PFSK-1 (cell line): ENCODE results near the gene ENO1.

Source experiments
- FOXP2 ChIP-seq: optimal IDR thresholded peaks from 2 replicates; pipeline ENCODE3; 2011; ENCODE audit warnings: borderline replicate concordance, control low read depth, inconsistent platforms; ENCODE audit not compliant: insufficient read depth; ENCODE audit errors: extremely low read length, extremely low read depth
- POLR2AphosphoS5 ChIP-seq: IDR thresholded peaks from 2 replicates; pipeline ENCODE4 v1.6.1; 2012; ENCODE audit warnings: low read depth, mild to moderate bottlenecking, control low read depth, low read length, moderate library complexity
- SIN3A ChIP-seq: IDR thresholded peaks from 2 replicates; pipeline ENCODE4 v1.6.1; 2012; ENCODE audit warnings: mild to moderate bottlenecking, low read length, moderate library complexity, borderline replicate concordance; ENCODE audit not compliant: insufficient read depth
- TAF1 ChIP-seq: IDR thresholded peaks from 2 replicates; pipeline ENCODE4 v1.6.1; 2012; ENCODE audit warnings: low read length, control low read depth, borderline replicate concordance; ENCODE audit not compliant: insufficient read depth
- TF ChIP-seq, protein P1 (sequence below), 2 experiments: IDR thresholded peaks; 2 replicates each; pipeline versions ENCODE4 v1.6.1 to v1.8.0; 2011 to 2012; ENCODE audit warnings: low read depth in 2 of 2, low read length in 2 of 2, control low read depth in 1 of 2, inconsistent platforms in 1 of 2, mild to moderate bottlenecking in 1 of 2, moderate library complexity in 1 of 2; ENCODE audit not compliant: insufficient read depth in 1 of 2

Gene ENO1

DNA sequence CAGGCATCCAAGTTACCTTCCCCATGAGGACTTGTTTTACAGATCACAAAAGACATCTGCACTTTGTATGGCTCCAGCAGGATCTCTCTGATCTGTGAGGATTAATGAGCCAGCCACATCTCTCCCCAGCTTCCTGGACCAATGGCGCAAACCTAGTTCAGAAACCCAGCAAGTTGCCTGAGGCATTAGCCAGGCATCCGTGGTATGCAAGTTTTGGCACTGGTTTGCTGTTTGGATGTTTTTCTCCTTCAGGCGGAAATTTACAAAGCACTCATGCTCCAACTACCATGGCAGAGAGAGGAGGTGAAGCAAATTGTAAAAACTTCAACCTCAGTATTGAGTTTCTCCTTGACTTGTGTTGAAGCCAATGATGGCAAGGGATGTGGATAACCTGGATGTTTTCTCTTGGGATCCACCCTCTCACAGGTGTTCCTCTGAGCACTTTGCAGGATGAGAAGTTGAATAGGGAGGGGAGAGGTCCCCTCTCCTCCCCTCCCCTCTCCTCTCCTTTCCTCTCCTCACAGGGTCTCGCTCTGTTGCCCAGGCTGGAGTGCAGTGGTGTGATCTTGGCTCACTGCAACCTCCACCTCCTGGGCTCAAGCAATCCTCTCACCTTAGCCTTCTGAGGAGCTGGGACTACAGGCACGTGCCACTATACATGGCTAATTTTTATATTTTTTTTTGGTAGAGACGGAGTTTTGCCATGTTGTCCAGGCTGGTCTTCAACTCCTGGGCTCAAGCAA, 25.6 kb upstream of the ENO1 start:
- TF ChIP-seq POLR2AphosphoS5: no peak
- no peak for TF ChIP-seq FOXP2
- no peak for TF ChIP-seq TAF1

DNA sequence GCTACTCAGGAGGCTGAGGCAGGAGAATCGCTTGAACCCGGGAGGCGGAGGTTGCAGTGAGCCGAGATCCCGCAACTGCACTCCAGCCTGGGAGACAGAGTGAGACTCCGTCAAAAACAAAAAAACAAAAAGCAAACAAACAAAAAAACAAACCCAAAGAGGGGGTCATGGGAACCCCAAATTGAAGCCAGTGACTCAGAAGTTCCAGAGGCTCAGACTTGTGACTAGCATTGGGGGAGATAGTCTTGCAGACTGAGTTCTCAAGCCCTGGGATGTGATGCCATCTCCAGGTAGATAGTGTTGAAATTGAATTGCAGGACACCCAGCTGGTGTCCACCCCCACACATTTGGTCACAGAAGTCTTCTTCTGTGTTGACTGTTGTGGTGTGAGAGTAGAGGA, 24.9 kb upstream of the ENO1 start:
- TF ChIP-seq FOXP2 (no peak), POLR2AphosphoS5 (no peak), SIN3A (no peak), TAF1 (no peak)
- TF ChIP-seq, protein P1, sequence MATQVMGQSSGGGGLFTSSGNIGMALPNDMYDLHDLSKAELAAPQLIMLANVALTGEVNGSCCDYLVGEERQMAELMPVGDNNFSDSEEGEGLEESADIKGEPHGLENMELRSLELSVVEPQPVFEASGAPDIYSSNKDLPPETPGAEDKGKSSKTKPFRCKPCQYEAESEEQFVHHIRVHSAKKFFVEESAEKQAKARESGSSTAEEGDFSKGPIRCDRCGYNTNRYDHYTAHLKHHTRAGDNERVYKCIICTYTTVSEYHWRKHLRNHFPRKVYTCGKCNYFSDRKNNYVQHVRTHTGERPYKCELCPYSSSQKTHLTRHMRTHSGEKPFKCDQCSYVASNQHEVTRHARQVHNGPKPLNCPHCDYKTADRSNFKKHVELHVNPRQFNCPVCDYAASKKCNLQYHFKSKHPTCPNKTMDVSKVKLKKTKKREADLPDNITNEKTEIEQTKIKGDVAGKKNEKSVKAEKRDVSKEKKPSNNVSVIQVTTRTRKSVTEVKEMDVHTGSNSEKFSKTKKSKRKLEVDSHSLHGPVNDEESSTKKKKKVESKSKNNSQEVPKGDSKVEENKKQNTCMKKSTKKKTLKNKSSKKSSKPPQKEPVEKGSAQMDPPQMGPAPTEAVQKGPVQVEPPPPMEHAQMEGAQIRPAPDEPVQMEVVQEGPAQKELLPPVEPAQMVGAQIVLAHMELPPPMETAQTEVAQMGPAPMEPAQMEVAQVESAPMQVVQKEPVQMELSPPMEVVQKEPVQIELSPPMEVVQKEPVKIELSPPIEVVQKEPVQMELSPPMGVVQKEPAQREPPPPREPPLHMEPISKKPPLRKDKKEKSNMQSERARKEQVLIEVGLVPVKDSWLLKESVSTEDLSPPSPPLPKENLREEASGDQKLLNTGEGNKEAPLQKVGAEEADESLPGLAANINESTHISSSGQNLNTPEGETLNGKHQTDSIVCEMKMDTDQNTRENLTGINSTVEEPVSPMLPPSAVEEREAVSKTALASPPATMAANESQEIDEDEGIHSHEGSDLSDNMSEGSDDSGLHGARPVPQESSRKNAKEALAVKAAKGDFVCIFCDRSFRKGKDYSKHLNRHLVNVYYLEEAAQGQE (IDR thresholded peaks at IDR 0.05; ENCODE audit: insufficient read depth in 1 of 2, low read depth in 2 of 2, low read length in 2 of 2): no peak

DNA sequence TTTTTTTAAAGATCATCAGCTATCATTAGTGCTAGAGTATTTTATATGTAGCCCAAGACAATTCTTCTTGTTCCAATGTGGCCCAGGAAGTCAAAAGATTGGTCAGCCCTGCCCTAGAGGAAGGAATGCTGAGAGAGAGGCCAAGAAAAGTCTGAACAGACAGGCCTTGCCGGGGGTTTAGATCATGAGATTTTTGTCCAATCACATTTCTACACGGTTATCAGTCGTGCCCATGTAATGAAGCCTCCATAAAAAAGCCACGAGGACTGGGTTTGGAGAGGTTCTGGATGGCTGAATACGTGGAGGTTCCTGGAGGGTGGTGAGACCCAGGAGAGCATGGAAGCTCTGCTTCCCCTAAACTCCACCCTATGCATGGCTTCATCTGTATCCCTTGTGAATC, 24.3 kb upstream of the ENO1 start:
- TF ChIP-seq POLR2AphosphoS5 (no peak), FOXP2 (no peak), SIN3A (no peak)
- TF ChIP-seq, protein P1 (IDR thresholded peaks at IDR 0.05; ENCODE audit: insufficient read depth in 1 of 2, low read depth in 2 of 2, low read length in 2 of 2): no peak

DNA sequence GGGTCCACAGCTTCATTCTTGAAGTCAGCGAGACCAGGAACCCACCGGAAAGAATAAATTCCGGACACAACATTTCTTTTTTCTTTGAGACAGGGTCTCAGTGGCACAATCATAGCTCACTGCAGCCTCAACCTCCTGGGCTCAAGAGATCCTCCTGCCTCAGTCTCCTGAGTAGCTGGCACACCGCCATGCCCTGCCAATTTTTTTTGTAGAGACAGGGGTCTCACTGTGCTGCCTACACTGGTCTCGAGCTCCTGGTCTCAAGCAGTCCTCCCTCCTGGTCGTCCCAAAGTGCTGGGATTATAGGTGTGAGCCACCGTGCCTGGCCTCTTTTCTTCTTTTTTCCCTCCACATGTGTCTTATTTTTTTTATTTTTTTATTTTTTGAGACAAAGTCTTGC, 20.6 kb upstream of the ENO1 start:
- no peak for TF ChIP-seq SIN3A
- TF ChIP-seq TAF1: no peak
- no peak for TF ChIP-seq FOXP2
- TF ChIP-seq, protein P1 (IDR thresholded peaks at IDR 0.05; ENCODE audit: insufficient read depth in 1 of 2, low read depth in 2 of 2, low read length in 2 of 2): no peak
- TF ChIP-seq POLR2AphosphoS5: no peak

DNA sequence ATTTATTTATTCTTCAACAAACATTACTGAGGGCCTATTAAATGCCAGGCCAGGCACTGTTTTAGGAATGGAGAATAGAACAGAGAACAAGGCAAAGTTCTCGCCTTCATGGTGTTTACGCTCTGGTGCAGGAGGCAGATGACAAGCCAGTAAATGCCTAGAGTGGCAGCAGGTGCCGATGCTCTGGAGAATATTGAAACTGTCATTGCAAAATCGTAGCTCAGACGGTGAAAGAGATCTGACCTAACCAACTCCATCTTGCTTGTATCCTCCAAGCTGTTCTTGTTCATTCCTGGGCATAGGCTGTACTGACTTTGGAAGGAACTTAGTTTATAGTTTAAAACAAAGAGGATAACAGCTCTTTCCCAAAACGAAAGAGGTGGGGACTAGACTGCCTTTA, 13.5 kb upstream of the ENO1 start:
- TF ChIP-seq, protein P1 (IDR thresholded peaks at IDR 0.05; ENCODE audit: insufficient read depth in 1 of 2, low read depth in 2 of 2, low read length in 2 of 2): no peak
- TF ChIP-seq SIN3A: no peak
- no peak for TF ChIP-seq POLR2AphosphoS5
- no peak for TF ChIP-seq FOXP2
- TF ChIP-seq TAF1: no peak
